Mesodermal cell (in vitro differentiated cells): Measurements from ENCODE around the gene PHF1.

Source experiments
- H3K27ac ChIP-seq: 2 replicates; pipeline ENCODE4 v1.7.0; 2013; ENCODE audit warnings: mild to moderate bottlenecking, low read depth, low read length, moderate library complexity; ENCODE audit not compliant: severe bottlenecking
- H3K36me3 ChIP-seq: 2 replicates; pipeline ENCODE4 v1.7.1; 2013; ENCODE audit warnings: mild to moderate bottlenecking, low read length, moderate library complexity; ENCODE audit not compliant: control insufficient read depth, insufficient read depth
- H3K4me1 ChIP-seq: one replicate; pipeline ENCODE4 v1.7.1; 2013; ENCODE audit warnings: mild to moderate bottlenecking, low read length; ENCODE audit not compliant: insufficient read depth, control insufficient read depth, poor library complexity, severe bottlenecking
- H3K4me3 ChIP-seq: 2 replicates; pipeline ENCODE4 v1.7.0; 2013; ENCODE audit warnings: low read length, control low read depth, mild to moderate bottlenecking; ENCODE audit not compliant: insufficient read depth, poor library complexity, severe bottlenecking; ENCODE audit errors: extremely low read depth
- H3K9me3 ChIP-seq: 2 replicates; pipeline ENCODE4 v1.7.1; 2013; ENCODE audit warnings: mild to moderate bottlenecking, low read length, moderate library complexity; ENCODE audit not compliant: control insufficient read depth
- WGBS, 2 experiments: methylation state at CpG; one replicate each; pipeline ENCODE4 v1.1.5; 2013; ENCODE audit warnings: missing lambda C conversion rate in 2 of 2; ENCODE audit not compliant: insufficient coverage in 2 of 2; 5-methylcytosine and 5-hydroxymethylcytosine counted together

PHF1 gene

GRCh38 chr6:33434961-33435360 lies 24.1 kb downstream of the PHF1 start:
- Histone ChIP-seq H3K27ac (no peak overlapping the region), H3K4me3 (no peak overlapping the region)
- 87% methylated on average over 4 of the region's 4 CpGs; no CpG with 5 or more reads in 1 of the 2 experiments for WGBS, 2 experiments

GRCh38 chr6:33437666-33438065 lies 26.9 kb downstream of the PHF1 start:
- Histone ChIP-seq H3K4me3 (no peak overlapping the region), H3K36me3 (peaks cover 79% of the 10 kb centered on the region), H3K9me3 (no peaks in the 10 kb centered on the region), H3K4me1 (peaks cover 8% of the 10 kb centered on the region), H3K27ac (no peak overlapping the region)
- 96 to 97% methylated on average over 16 of the region's 18 CpGs for WGBS, 2 experiments

More at GRCh38 chr6:33434961-33435360, 24.1 kb downstream of the PHF1 start:
- H3K9me3 ChIP-seq, result no peaks in the 10 kb centered on the region
- peaks cover 32% of the 10 kb centered on the region for H3K4me1 ChIP-seq
- peaks cover 53% of the 10 kb centered on the region for H3K36me3 ChIP-seq

GRCh38 chr6:33438978-33439594 lies 28.3 kb downstream of the PHF1 start:
- Histone ChIP-seq H3K36me3 (peaks cover 93% of the 10 kb centered on the region), H3K4me3 (no peak overlapping the region), H3K4me1 (no peaks in the 10 kb centered on the region), H3K9me3 (no peaks in the 10 kb centered on the region), H3K27ac (no peak overlapping the region)
- WGBS, 2 experiments, result 92 to 94% methylated on average over 2 to 3 of the region's 3 CpGs

- no peak overlapping the region for H3K27ac ChIP-seq
- H3K4me3 ChIP-seq, result no peak overlapping the region
- 77 to 87% methylated on average over 9 of the region's 9 CpGs for WGBS, 2 experiments
- no peaks in the 10 kb centered on the region for H3K9me3 ChIP-seq
- no peaks in the 10 kb centered on the region for H3K4me1 ChIP-seq
- peaks cover 98% of the 10 kb centered on the region for H3K36me3 ChIP-seq
Measured at GRCh38 chr6:33439956-33440648, 29.3 kb downstream of the PHF1 start.

GRCh38 chr6:33440649-33441309 lies 30.0 kb downstream of the PHF1 start:
- Histone ChIP-seq H3K4me3 (no peak overlapping the region), H3K36me3 (peaks cover 98% of the 10 kb centered on the region), H3K27ac (no peak overlapping the region), H3K9me3 (no peaks in the 10 kb centered on the region), H3K4me1 (no peaks in the 10 kb centered on the region)
- 94 to 95% methylated on average over 16 to 17 of the region's 19 CpGs for WGBS, 2 experiments

- no peaks in the 10 kb centered on the region for H3K9me3 ChIP-seq
- no peaks in the 10 kb centered on the region for H3K4me1 ChIP-seq
- H3K27ac ChIP-seq, result no peak overlapping the region
- peaks cover 98% of the 10 kb centered on the region for H3K36me3 ChIP-seq
- 93% methylated on average over 8 to 9 of the region's 9 CpGs for WGBS, 2 experiments
- no peak overlapping the region for H3K4me3 ChIP-seq
Measured at GRCh38 chr6:33441457-33441856, 30.6 kb downstream of the PHF1 start.

- H3K4me1 ChIP-seq, result no peaks in the 10 kb centered on the region
- peaks cover 98% of the 10 kb centered on the region for H3K36me3 ChIP-seq
- no peak overlapping the region for H3K4me3 ChIP-seq
- no peak overlapping the region for H3K27ac ChIP-seq
- H3K9me3 ChIP-seq, result no peaks in the 10 kb centered on the region
- 90 to 94% methylated on average over 7 to 8 of the region's 8 CpGs for WGBS, 2 experiments
Measured at GRCh38 chr6:33442283-33442682, 31.5 kb downstream of the PHF1 start.

- Histone ChIP-seq H3K36me3 (peaks cover 98% of the 10 kb centered on the region), H3K4me1 (no peaks in the 10 kb centered on the region), H3K27ac (no peak overlapping the region), H3K4me3 (no peak overlapping the region), H3K9me3 (no peaks in the 10 kb centered on the region)
- 96 to 99% methylated on average over 11 to 16 of the region's 17 CpGs for WGBS, 2 experiments
Measured at GRCh38 chr6:33443025-33443424, 32.2 kb downstream of the PHF1 start.

- no peak overlapping the region for H3K27ac ChIP-seq
- no peaks in the 10 kb centered on the region for H3K9me3 ChIP-seq
- H3K36me3 ChIP-seq, result peaks cover 97% of the 10 kb centered on the region
- H3K4me1 ChIP-seq, result no peaks in the 10 kb centered on the region
- 96 to 98% methylated on average over 5 to 13 of the region's 18 CpGs for WGBS, 2 experiments
- H3K4me3 ChIP-seq, result no peak overlapping the region
Measured at GRCh38 chr6:33443619-33444504, 33.0 kb downstream of the PHF1 start.

GRCh38 chr6:33445119-33445603 lies 34.3 kb downstream of the PHF1 start:
- no peaks in the 10 kb centered on the region for H3K4me1 ChIP-seq
- 100% methylated on average over 2 of the region's 3 CpGs; no CpG with 5 or more reads in 1 of the 2 experiments for WGBS, 2 experiments
- no peaks in the 10 kb centered on the region for H3K9me3 ChIP-seq
- H3K27ac ChIP-seq, result no peak overlapping the region
- H3K36me3 ChIP-seq, result peaks cover 95% of the 10 kb centered on the region
- H3K4me3 ChIP-seq, result no peak overlapping the region
